ENCODE results near the gene KCNMA1.
A peak's percentile ranks its signal among the peaks of the same experiment; 100 is the strongest.

KCNMA1 gene

GRCh38 chr10:77300682-77301302, 336.8 kb downstream of the KCNMA1 start:
- Histone ChIP-seq H4K91ac (ENCODE audit: low read depth, low read length, poor library complexity) (no peak overlapping the region), H3K14ac (ENCODE audit: low read length) (no peak overlapping the region), H3K18ac (ENCODE audit: low read length) (peak overlapping the region; percentile 49), H2BK5ac (ENCODE audit: low read length) (no peak overlapping the region), H3K4me1 (ENCODE audit: control insufficient read depth in 2 of 2, insufficient read depth in 1 of 2, low read depth in 1 of 2, low read length in 2 of 2) (no peaks in the 10 kb centered on the region), H3K4me2 (ENCODE audit: insufficient read depth, low read length, poor library complexity, severe bottlenecking) (no peak overlapping the region), H3K9ac (ENCODE audit: low read depth, low read length, poor library complexity) (no peak overlapping the region), H4K8ac (ENCODE audit: low read depth, low read length) (no peak overlapping the region), H3K23ac (ENCODE audit: low read depth, low read length, poor library complexity) (no peak overlapping the region), H2AFZ (ENCODE audit: low read length) (no peak overlapping the region), H3K27me3 (ENCODE audit: control insufficient read depth in 3 of 3, insufficient read depth in 3 of 3, low read depth in 1 of 3, low read length in 3 of 3) (no peaks in the 10 kb centered on the region), H2AK5ac (ENCODE audit: low read depth, low read length) (no peak overlapping the region), H3K79me1 (ENCODE audit: low read depth, low read length) (no peaks in the 10 kb centered on the region), H2BK12ac (ENCODE audit: low read length) (no peak overlapping the region), H3K27ac (replicated peaks; ENCODE audit: low read length) (no peak overlapping the region), H3K36me3 (replicated peaks in 1 of 2; ENCODE audit: control insufficient read depth in 2 of 2, insufficient read depth in 2 of 2, low read length in 2 of 2) (no peaks in the 10 kb centered on the region), H2BK15ac (ENCODE audit: low read length) (no peak overlapping the region), H3K4ac (ENCODE audit: low read length) (no peak overlapping the region), H3K9me3 (replicated peaks in 1 of 2; ENCODE audit: control insufficient read depth in 2 of 2, insufficient read depth in 1 of 2, low read depth in 1 of 2, low read length in 2 of 2) (no peaks in the 10 kb centered on the region), H2BK120ac (ENCODE audit: low read depth, low read length) (no peak overlapping the region), H3K4me3 (ENCODE audit: low read length in 2 of 2) (no peak overlapping the region)
- DNase-seq (ENCODE audit: low spot score), result no peak
- no CpG with 5 or more reads among the region's 3 CpGs for WGBS, 2 donors (ENCODE audit: extremely low coverage in 2 of 2, insufficient read length in 2 of 2, insufficient replicate concordance in 1 of 2)

GRCh38 chr10:77299320-77299719, 338.3 kb downstream of the KCNMA1 start:
- H3K4me3 ChIP-seq (ENCODE audit: low read length in 2 of 2), result no peak overlapping the region
- H3K27ac ChIP-seq (replicated peaks; ENCODE audit: low read length), result no peak overlapping the region
- DNase-seq (ENCODE audit: low spot score), result no peak
- H2BK15ac ChIP-seq (ENCODE audit: low read length), result no peak overlapping the region
- no peak overlapping the region for H2BK120ac ChIP-seq (ENCODE audit: low read depth, low read length)
- no peak overlapping the region for H2AFZ ChIP-seq (ENCODE audit: low read length)
- no peaks in the 10 kb centered on the region for H3K27me3 ChIP-seq (ENCODE audit: control insufficient read depth in 3 of 3, insufficient read depth in 3 of 3, low read depth in 1 of 3, low read length in 3 of 3)
- H3K4me1 ChIP-seq (ENCODE audit: control insufficient read depth in 2 of 2, insufficient read depth in 1 of 2, low read depth in 1 of 2, low read length in 2 of 2), result peaks cover 0 to 1% of the 10 kb centered on the region in 2 donors
- H2BK12ac ChIP-seq (ENCODE audit: low read length), result no peak overlapping the region
- H3K79me1 ChIP-seq (ENCODE audit: low read depth, low read length), result no peaks in the 10 kb centered on the region
- no peak overlapping the region for H2BK5ac ChIP-seq (ENCODE audit: low read length)
- H3K9ac ChIP-seq (ENCODE audit: low read depth, low read length, poor library complexity), result no peak overlapping the region
- H2AK5ac ChIP-seq (ENCODE audit: low read depth, low read length), result no peak overlapping the region
- H3K23ac ChIP-seq (ENCODE audit: low read depth, low read length, poor library complexity), result no peak overlapping the region
- H3K4ac ChIP-seq (ENCODE audit: low read length), result no peak overlapping the region
- H3K14ac ChIP-seq (ENCODE audit: low read length), result no peak overlapping the region
- H3K36me3 ChIP-seq (replicated peaks in 1 of 2; ENCODE audit: control insufficient read depth in 2 of 2, insufficient read depth in 2 of 2, low read length in 2 of 2), result no peaks in the 10 kb centered on the region
- no peaks in the 10 kb centered on the region for H3K9me3 ChIP-seq (replicated peaks in 1 of 2; ENCODE audit: control insufficient read depth in 2 of 2, insufficient read depth in 1 of 2, low read depth in 1 of 2, low read length in 2 of 2)
- H3K4me2 ChIP-seq (ENCODE audit: insufficient read depth, low read length, poor library complexity, severe bottlenecking), result no peak overlapping the region
- no peak overlapping the region for H4K91ac ChIP-seq (ENCODE audit: low read depth, low read length, poor library complexity)
- H4K8ac ChIP-seq (ENCODE audit: low read depth, low read length), result no peak overlapping the region
- no CpG with 5 or more reads among the region's 7 CpGs for WGBS, 2 donors (ENCODE audit: extremely low coverage in 2 of 2, insufficient read length in 2 of 2, insufficient replicate concordance in 1 of 2)
- no peak overlapping the region for H3K18ac ChIP-seq (ENCODE audit: low read length)

- no peaks in the 10 kb centered on the region for H3K9me3 ChIP-seq (replicated peaks in 1 of 2; ENCODE audit: control insufficient read depth in 2 of 2, insufficient read depth in 1 of 2, low read depth in 1 of 2, low read length in 2 of 2)
- no peak overlapping the region for H3K4me3 ChIP-seq (ENCODE audit: low read length in 2 of 2)
- H2AK5ac ChIP-seq (ENCODE audit: low read depth, low read length), result no peak overlapping the region
- H3K79me1 ChIP-seq (ENCODE audit: low read depth, low read length), result no peaks in the 10 kb centered on the region
- H3K14ac ChIP-seq (ENCODE audit: low read length), result no peak overlapping the region
- no peak overlapping the region for H2BK15ac ChIP-seq (ENCODE audit: low read length)
- no peaks in the 10 kb centered on the region for H3K27me3 ChIP-seq (ENCODE audit: control insufficient read depth in 3 of 3, insufficient read depth in 3 of 3, low read depth in 1 of 3, low read length in 3 of 3)
- no peak overlapping the region for H3K4me2 ChIP-seq (ENCODE audit: insufficient read depth, low read length, poor library complexity, severe bottlenecking)
- no peaks in the 10 kb centered on the region for H3K36me3 ChIP-seq (replicated peaks in 1 of 2; ENCODE audit: control insufficient read depth in 2 of 2, insufficient read depth in 2 of 2, low read length in 2 of 2)
- no peak overlapping the region for H3K27ac ChIP-seq (replicated peaks; ENCODE audit: low read length)
- no peak overlapping the region for H2BK120ac ChIP-seq (ENCODE audit: low read depth, low read length)
- peaks cover 0 to 7% of the 10 kb centered on the region in 2 donors for H3K4me1 ChIP-seq (ENCODE audit: control insufficient read depth in 2 of 2, insufficient read depth in 1 of 2, low read depth in 1 of 2, low read length in 2 of 2)
- H2AFZ ChIP-seq (ENCODE audit: low read length), result no peak overlapping the region
- no peak overlapping the region for H3K18ac ChIP-seq (ENCODE audit: low read length)
- no peak overlapping the region for H2BK12ac ChIP-seq (ENCODE audit: low read length)
- no CpG with 5 or more reads among the region's 5 CpGs for WGBS, 2 donors (ENCODE audit: extremely low coverage in 2 of 2, insufficient read length in 2 of 2, insufficient replicate concordance in 1 of 2)
- no peak overlapping the region for H4K8ac ChIP-seq (ENCODE audit: low read depth, low read length)
- no peak overlapping the region for H3K4ac ChIP-seq (ENCODE audit: low read length)
- H2BK5ac ChIP-seq (ENCODE audit: low read length), result no peak overlapping the region
- no peak overlapping the region for H3K9ac ChIP-seq (ENCODE audit: low read depth, low read length, poor library complexity)
- no peak overlapping the region for H3K23ac ChIP-seq (ENCODE audit: low read depth, low read length, poor library complexity)
- no peak for DNase-seq (ENCODE audit: low spot score)
- no peak overlapping the region for H4K91ac ChIP-seq (ENCODE audit: low read depth, low read length, poor library complexity)
These were observed 340.2 kb downstream of the KCNMA1 start for GRCh38 chr10:77297393-77297739.

GRCh38 chr10:77296534-77297392, 340.8 kb downstream of the KCNMA1 start:
- H3K36me3 ChIP-seq (replicated peaks in 1 of 2; ENCODE audit: control insufficient read depth in 2 of 2, insufficient read depth in 2 of 2, low read length in 2 of 2), result no peaks in the 10 kb centered on the region
- H3K9me3 ChIP-seq (replicated peaks in 1 of 2; ENCODE audit: control insufficient read depth in 2 of 2, insufficient read depth in 1 of 2, low read depth in 1 of 2, low read length in 2 of 2), result no peaks in the 10 kb centered on the region
- no CpG with 5 or more reads among the region's 7 CpGs for WGBS, 2 donors (ENCODE audit: extremely low coverage in 2 of 2, insufficient read length in 2 of 2, insufficient replicate concordance in 1 of 2)
- no peak overlapping the region for H4K8ac ChIP-seq (ENCODE audit: low read depth, low read length)
- H2BK12ac ChIP-seq (ENCODE audit: low read length), result no peak overlapping the region
- no peak overlapping the region for H3K4me2 ChIP-seq (ENCODE audit: insufficient read depth, low read length, poor library complexity, severe bottlenecking)
- no peak overlapping the region for H3K23ac ChIP-seq (ENCODE audit: low read depth, low read length, poor library complexity)
- H3K14ac ChIP-seq (ENCODE audit: low read length), result no peak overlapping the region
- no peak overlapping the region for H3K9ac ChIP-seq (ENCODE audit: low read depth, low read length, poor library complexity)
- no peak overlapping the region for H3K18ac ChIP-seq (ENCODE audit: low read length)
- no peak overlapping the region for H3K27ac ChIP-seq (replicated peaks; ENCODE audit: low read length)
- no peaks in the 10 kb centered on the region for H3K27me3 ChIP-seq (ENCODE audit: control insufficient read depth in 3 of 3, insufficient read depth in 3 of 3, low read depth in 1 of 3, low read length in 3 of 3)
- peaks cover 0 to 10% of the 10 kb centered on the region in 2 donors for H3K4me1 ChIP-seq (ENCODE audit: control insufficient read depth in 2 of 2, insufficient read depth in 1 of 2, low read depth in 1 of 2, low read length in 2 of 2)
- no peak overlapping the region for H3K4ac ChIP-seq (ENCODE audit: low read length)
- no peak overlapping the region for H2AFZ ChIP-seq (ENCODE audit: low read length)
- DNase-seq (ENCODE audit: low spot score), result no peak
- H2AK5ac ChIP-seq (ENCODE audit: low read depth, low read length), result no peak overlapping the region
- no peaks in the 10 kb centered on the region for H3K79me1 ChIP-seq (ENCODE audit: low read depth, low read length)
- no peak overlapping the region for H2BK15ac ChIP-seq (ENCODE audit: low read length)
- no peak overlapping the region for H4K91ac ChIP-seq (ENCODE audit: low read depth, low read length, poor library complexity)
- no peak overlapping the region for H2BK5ac ChIP-seq (ENCODE audit: low read length)
- no peak overlapping the region for H2BK120ac ChIP-seq (ENCODE audit: low read depth, low read length)
- H3K4me3 ChIP-seq (ENCODE audit: low read length in 2 of 2), result no peak overlapping the region

Measured in neuronal stem cell (in vitro differentiated cells).